NCI-H1930 (cell line): ENCODE measurements around the gene NME3.

ENCODE experiments used
- DNase-seq, 2 experiments: peaks; one replicate each; lab custom pipeline; 2025; lab: John Stamatoyannopoulos, UW

The NME3 gene

GRCh38 chr16:1768767-1769401 is 2.5 kb downstream of the NME3 start:
- DNase-seq = no peak

- no peak for DNase-seq
Observed at GRCh38 chr16:1768061-1768766, 3.1 kb downstream of the NME3 start.

GRCh38 chr16:1767116-1767994 is 4.0 kb downstream of the NME3 start:
- DNase-seq = no peak

GRCh38 chr16:1766701-1767100 is 4.6 kb downstream of the NME3 start:
- no peak for DNase-seq

GRCh38 chr16:1766231-1766630 is 5.1 kb downstream of the NME3 start:
- DNase-seq = no peak

GRCh38 chr16:1765826-1766225 is 5.5 kb downstream of the NME3 start:
- no peak for DNase-seq

GRCh38 chr16:1764971-1765370 is 6.4 kb downstream of the NME3 start:
- DNase-seq = no peak

GRCh38 chr16:1763521-1764511 is 7.5 kb downstream of the NME3 start:
- no peak for DNase-seq

- DNase-seq = no peak
Observed at GRCh38 chr16:1762879-1763520, 8.3 kb downstream of the NME3 start.

- DNase-seq = no peak
Observed at GRCh38 chr16:1762196-1762878, 9.0 kb downstream of the NME3 start.

GRCh38 chr16:1761751-1762150 is 9.6 kb downstream of the NME3 start:
- no peak for DNase-seq

- no peak for DNase-seq
Observed at GRCh38 chr16:1760911-1761310, 10.4 kb downstream of the NME3 start.

GRCh38 chr16:1759511-1759910 is 11.8 kb downstream of the NME3 start:
- no peak for DNase-seq

GRCh38 chr16:1758923-1759322 is 12.4 kb downstream of the NME3 start:
- DNase-seq = no peak

- no peak for DNase-seq
Observed at GRCh38 chr16:1757714-1758461, 13.5 kb downstream of the NME3 start.

GRCh38 chr16:1754204-1754603 is 17.1 kb downstream of the NME3 start:
- no peak for DNase-seq

- no peak for DNase-seq
Observed at GRCh38 chr16:1752853-1753252, 18.5 kb downstream of the NME3 start.

GRCh38 chr16:1751946-1752345 is 19.4 kb downstream of the NME3 start:
- no peak for DNase-seq

- DNase-seq = no peak
Observed at GRCh38 chr16:1749152-1750117, 21.9 kb downstream of the NME3 start.
